ENCODE measurements around the gene CALM1. TPM values are rescaled to one million over a fixed set of nuclear protein-coding genes. Genes with fewer than 3 reads are reported as not detected.

The CALM1 gene
- total RNA-seq, 4 donors from 2014 or later, result 106 to 240 (median 182) TPM

- WGBS, 2 donors, result 76 to 84% methylated on average over 7 of the region's 7 CpGs
- DNase-seq (ENCODE audit: low spot score in 2 of 2), result no peak
- intact Hi-C loops (cut with DNase I; ENCODE audit: low total_unique reads), result loop anchor here (10.0 kb wide), 1 partner anchor 294 kb away; no protein-coding TSS in a partner anchor
- no peak overlapping the region for H3K4me3 ChIP-seq (ENCODE audit: low read depth, poor library complexity, severe bottlenecking)
- TF ChIP-seq POLR2A (IDR thresholded peaks at IDR 0.05), result no peak
- TF ChIP-seq, protein P1, sequence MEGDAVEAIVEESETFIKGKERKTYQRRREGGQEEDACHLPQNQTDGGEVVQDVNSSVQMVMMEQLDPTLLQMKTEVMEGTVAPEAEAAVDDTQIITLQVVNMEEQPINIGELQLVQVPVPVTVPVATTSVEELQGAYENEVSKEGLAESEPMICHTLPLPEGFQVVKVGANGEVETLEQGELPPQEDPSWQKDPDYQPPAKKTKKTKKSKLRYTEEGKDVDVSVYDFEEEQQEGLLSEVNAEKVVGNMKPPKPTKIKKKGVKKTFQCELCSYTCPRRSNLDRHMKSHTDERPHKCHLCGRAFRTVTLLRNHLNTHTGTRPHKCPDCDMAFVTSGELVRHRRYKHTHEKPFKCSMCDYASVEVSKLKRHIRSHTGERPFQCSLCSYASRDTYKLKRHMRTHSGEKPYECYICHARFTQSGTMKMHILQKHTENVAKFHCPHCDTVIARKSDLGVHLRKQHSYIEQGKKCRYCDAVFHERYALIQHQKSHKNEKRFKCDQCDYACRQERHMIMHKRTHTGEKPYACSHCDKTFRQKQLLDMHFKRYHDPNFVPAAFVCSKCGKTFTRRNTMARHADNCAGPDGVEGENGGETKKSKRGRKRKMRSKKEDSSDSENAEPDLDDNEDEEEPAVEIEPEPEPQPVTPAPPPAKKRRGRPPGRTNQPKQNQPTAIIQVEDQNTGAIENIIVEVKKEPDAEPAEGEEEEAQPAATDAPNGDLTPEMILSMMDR (IDR thresholded peaks at IDR 0.05), result no peak
These were observed 4.2 kb downstream of the CALM1 start for GRCh38 chr14:90400904-90401561.

DNA sequence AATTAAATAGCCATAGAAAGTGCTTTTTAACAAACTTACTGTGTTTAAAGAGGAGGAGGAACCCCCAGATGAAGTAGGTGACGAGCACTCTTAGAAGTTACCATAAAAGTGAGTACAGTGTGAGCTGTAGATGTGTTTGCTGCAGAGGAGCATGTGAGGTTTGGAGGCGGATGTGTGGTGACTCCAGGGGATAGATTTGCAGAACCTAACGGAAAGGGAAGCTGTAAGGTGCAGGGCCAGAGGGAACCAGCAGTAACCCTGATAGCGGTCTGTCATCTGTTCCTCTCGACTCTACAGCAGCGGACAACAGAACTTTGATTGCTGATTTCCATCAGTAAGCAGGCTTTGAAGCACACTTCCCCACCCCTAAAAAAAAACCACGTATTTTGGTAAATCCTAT is 5.2 kb downstream of the CALM1 start:
- no peak for TF ChIP-seq POLR2A (IDR thresholded peaks at IDR 0.05)
- TF ChIP-seq, protein P1 (IDR thresholded peaks at IDR 0.05), result no peak
- WGBS, 2 donors, result 68 to 72% methylated on average over 7 of the region's 7 CpGs
- intact Hi-C loops (cut with DNase I; ENCODE audit: low total_unique reads), result loop anchor here (10.0 kb wide), 1 partner anchor 293 kb away; no protein-coding TSS in a partner anchor
- no peak for DNase-seq (ENCODE audit: low spot score in 2 of 2)
- no peak overlapping the region for H3K4me3 ChIP-seq (ENCODE audit: low read depth, poor library complexity, severe bottlenecking)

GRCh38 chr14:90403065-90403464 is 6.2 kb downstream of the CALM1 start:
- TF ChIP-seq POLR2A (IDR thresholded peaks at IDR 0.05), result no peak
- TF ChIP-seq, protein P1 (IDR thresholded peaks at IDR 0.05), result no peak
- H3K4me3 ChIP-seq (ENCODE audit: low read depth, poor library complexity, severe bottlenecking), result no peak overlapping the region
- 92 to 96% methylated on average over 2 of the region's 2 CpGs for WGBS, 2 donors
- no peak for DNase-seq (ENCODE audit: low spot score in 2 of 2)
- intact Hi-C loops (cut with DNase I; ENCODE audit: low total_unique reads), result loop anchor here (10.0 kb wide), 1 partner anchor 292 kb away; no protein-coding TSS in a partner anchor

GRCh38 chr14:90405101-90405500 is 8.3 kb downstream of the CALM1 start:
- TF ChIP-seq POLR2A (IDR thresholded peaks at IDR 0.05), result no peak
- TF ChIP-seq, protein P1 (IDR thresholded peaks at IDR 0.05), result no peak
- H3K4me3 ChIP-seq (ENCODE audit: low read depth, poor library complexity, severe bottlenecking), result no peak overlapping the region
- WGBS, 2 donors, result 83 to 90% methylated on average over 9 of the region's 9 CpGs
- intact Hi-C loops (cut with DNase I; ENCODE audit: low total_unique reads), result loop anchor here (10.0 kb wide), 1 partner anchor 290 kb away; no protein-coding TSS in a partner anchor
- peak in 1 of 2 donors; percentile 58 for DNase-seq (ENCODE audit: low spot score in 2 of 2)

DNA sequence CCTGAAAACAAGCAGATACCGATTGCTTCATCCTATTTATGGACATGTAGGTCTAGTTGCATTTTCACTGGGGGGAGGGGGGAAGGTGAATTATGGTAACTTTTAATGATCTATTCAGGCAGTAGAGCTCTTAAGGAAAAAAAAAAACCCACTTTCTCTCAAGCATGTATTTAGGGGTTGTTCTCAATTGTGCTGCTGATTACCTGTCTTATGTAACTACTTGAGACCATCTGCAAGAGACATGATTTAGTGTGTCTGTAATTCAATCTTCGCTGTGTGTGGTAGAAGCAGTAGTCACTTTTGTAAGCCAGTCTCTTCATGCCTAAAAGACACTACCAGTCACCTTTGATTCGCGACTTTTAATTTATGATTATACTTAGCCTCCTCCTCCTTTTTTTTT is 8.9 kb downstream of the CALM1 start:
- TF ChIP-seq, protein P1 (IDR thresholded peaks at IDR 0.05), result no peak
- no peak for TF ChIP-seq POLR2A (IDR thresholded peaks at IDR 0.05)
- 67 to 72% methylated on average over 4 of the region's 4 CpGs for WGBS, 2 donors
- H3K4me3 ChIP-seq (ENCODE audit: low read depth, poor library complexity, severe bottlenecking), result no peak overlapping the region
- intact Hi-C loops (cut with DNase I; ENCODE audit: low total_unique reads), result loop anchor here (10.0 kb wide), 1 partner anchor 289 kb away; no protein-coding TSS in a partner anchor
- DNase-seq (ENCODE audit: low spot score in 2 of 2), result no peak

All from lower leg skin (tissue), 4 donors.